Measurements from ENCODE around the gene SLX9. TPM values are rescaled to one million over a fixed set of nuclear protein-coding genes. Genes with fewer than 3 reads are reported as not detected.
"Not testable (repeated sequence)": the region's sequence is repeated elsewhere in the genome, so short reads cannot be mapped to it uniquely, and the experiment has no call there.

The SLX9 gene
- total RNA-seq, 6 experiments from 2014 or later: 15.0 to 27.9 (median 17.1) TPM

- peak in 1 of 4 donors; percentile 25 for ATAC-seq
- Histone ChIP-seq H3K4me1 (no peaks in the 10 kb centered on the region), H3K27ac (no peak overlapping the region), H3K27me3 (peaks cover 0 to 6% of the 10 kb centered on the region in 2 donors), H3K36me3 (no peaks in the 10 kb centered on the region), H3K4me3 (no peak overlapping the region), H3K9me3 (no peaks in the 10 kb centered on the region)
- intact Hi-C loops (cut with DNase I): no loop called here
- WGBS (ENCODE audit: insufficient coverage, low coverage, low lambda C conversion rate, missing lambda C conversion rate): 40% methylated on average over 1 of the region's 31 CpGs
- peak in 1 of 3 donors; percentile 54 for DNase-seq
- TF ChIP-seq POLR2A (IDR thresholded peaks at IDR 0.05) (no peak), CTCF (IDR thresholded peaks at IDR 0.05) (no peak)
Observed at GRCh38 chr21:45021428-45022347, 81.9 kb downstream of the SLX9 start.

DNA sequence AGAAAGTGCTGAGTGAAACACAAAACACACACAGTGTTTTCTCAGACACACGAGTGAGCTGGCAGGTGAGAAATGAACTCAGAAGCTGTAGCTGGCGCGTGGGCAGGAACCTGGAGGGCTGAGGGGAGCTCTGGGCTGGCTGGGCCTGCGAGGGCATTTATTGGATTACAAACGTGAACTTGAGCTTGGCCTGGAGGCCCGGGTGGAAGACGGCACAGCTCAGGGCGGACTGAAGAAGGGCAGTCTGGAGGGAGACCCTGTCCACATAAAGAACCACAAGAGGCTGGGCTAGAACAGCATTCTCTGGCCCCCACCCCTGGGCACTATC, 82.5 kb downstream of the SLX9 start:
- TF ChIP-seq CTCF (IDR thresholded peaks at IDR 0.05): no peak
- TF ChIP-seq POLR2A (IDR thresholded peaks at IDR 0.05): no peak
- H3K4me1 ChIP-seq: no peaks in the 10 kb centered on the region
- peaks cover 0 to 6% of the 10 kb centered on the region in 2 donors for H3K27me3 ChIP-seq
- 69% methylated on average over 5 of the region's 8 CpGs for WGBS (ENCODE audit: insufficient coverage, low coverage, low lambda C conversion rate, missing lambda C conversion rate)
- H3K4me3 ChIP-seq: no peak overlapping the region
- H3K9me3 ChIP-seq: no peaks in the 10 kb centered on the region
- intact Hi-C loops (cut with DNase I): no loop called here
- DNase-seq: no peak
- ATAC-seq: no peak
- H3K27ac ChIP-seq: no peak overlapping the region
- H3K36me3 ChIP-seq: no peaks in the 10 kb centered on the region

DNA sequence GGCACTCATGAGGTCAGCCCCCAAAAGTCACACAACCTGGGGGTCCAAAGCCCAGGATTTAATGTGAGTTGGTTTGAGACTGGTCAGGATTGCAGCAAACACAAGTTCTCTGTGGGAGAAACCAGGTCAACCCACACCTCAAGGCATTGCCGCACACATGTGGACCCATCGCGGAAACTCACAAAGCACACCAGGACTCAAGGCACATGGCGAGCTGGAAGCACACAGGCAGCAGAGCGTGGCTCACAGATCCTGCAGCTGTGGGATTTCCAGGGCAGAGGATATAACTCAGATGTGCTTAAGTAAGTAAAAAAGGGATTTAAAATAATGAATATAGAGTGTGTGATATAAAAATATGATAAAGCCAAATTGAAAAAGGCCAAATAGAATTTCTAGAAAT, 82.9 kb downstream of the SLX9 start:
- 88% methylated on average over 5 of the region's 5 CpGs for WGBS (ENCODE audit: insufficient coverage, low coverage, low lambda C conversion rate, missing lambda C conversion rate)
- ATAC-seq (no peak), DNase-seq (no peak)
- Histone ChIP-seq H3K4me1 (no peaks in the 10 kb centered on the region), H3K27me3 (peaks cover 0 to 6% of the 10 kb centered on the region in 2 donors), H3K27ac (no peak overlapping the region), H3K36me3 (no peaks in the 10 kb centered on the region), H3K9me3 (no peaks in the 10 kb centered on the region), H3K4me3 (no peak overlapping the region)
- no peak for TF ChIP-seq CTCF (IDR thresholded peaks at IDR 0.05)
- TF ChIP-seq POLR2A (IDR thresholded peaks at IDR 0.05): no peak
- intact Hi-C loops (cut with DNase I): no loop called here

- 76% methylated on average over 4 of the region's 4 CpGs for WGBS (ENCODE audit: insufficient coverage, low coverage, low lambda C conversion rate, missing lambda C conversion rate)
- intact Hi-C loops (cut with DNase I); H3K27ac ChIP-seq; H3K9me3 ChIP-seq; H3K4me3 ChIP-seq; ATAC-seq; DNase-seq; H3K27me3 ChIP-seq; H3K4me1 ChIP-seq; H3K36me3 ChIP-seq: not testable (repeated sequence)
Observed at GRCh38 chr21:45024516-45024915, 84.7 kb downstream of the SLX9 start.

GRCh38 chr21:45026066-45026745, 86.4 kb downstream of the SLX9 start:
- DNase-seq: no peak
- H3K27ac ChIP-seq: no peak overlapping the region
- TF ChIP-seq POLR2A (IDR thresholded peaks at IDR 0.05) (no peak), CTCF (IDR thresholded peaks at IDR 0.05) (no peak)
- no peaks in the 10 kb centered on the region for H3K27me3 ChIP-seq
- no peak for ATAC-seq
- intact Hi-C loops (cut with DNase I): no loop called here
- H3K36me3 ChIP-seq: no peaks in the 10 kb centered on the region
- 95% methylated on average over 7 of the region's 22 CpGs for WGBS (ENCODE audit: insufficient coverage, low coverage, low lambda C conversion rate, missing lambda C conversion rate)
- no peaks in the 10 kb centered on the region for H3K9me3 ChIP-seq
- H3K4me3 ChIP-seq: no peak overlapping the region
- no peaks in the 10 kb centered on the region for H3K4me1 ChIP-seq

All from right lobe of liver (tissue), 6 donors.